Choroid plexus epithelial cell (primary cell): Measurements from ENCODE around the gene STKLD1.
"Not testable (repeated sequence)": the region's sequence is repeated elsewhere in the genome, so short reads cannot be mapped to it uniquely, and the experiment has no call there.

Experiments used
- DNase-seq: peaks from one replicate; pipeline ENCODE4 v3.0.0-alpha.2; 2010; ENCODE audit warnings: low read depth
- H3K4me3 ChIP-seq: 2 replicates; pipeline ENCODE4 v1.5.1; 2011; ENCODE audit warnings: low read depth, mild to moderate bottlenecking, control low read depth, low read length, moderate library complexity
- TF ChIP-seq, protein P1 (sequence below): conservative IDR thresholded peaks from 2 replicates; pipeline ENCODE4 v1.5.1; 2011; ENCODE audit warnings: low read depth, mild to moderate bottlenecking, control low read depth, inconsistent platforms, low read length, moderate library complexity

Gene STKLD1

DNA sequence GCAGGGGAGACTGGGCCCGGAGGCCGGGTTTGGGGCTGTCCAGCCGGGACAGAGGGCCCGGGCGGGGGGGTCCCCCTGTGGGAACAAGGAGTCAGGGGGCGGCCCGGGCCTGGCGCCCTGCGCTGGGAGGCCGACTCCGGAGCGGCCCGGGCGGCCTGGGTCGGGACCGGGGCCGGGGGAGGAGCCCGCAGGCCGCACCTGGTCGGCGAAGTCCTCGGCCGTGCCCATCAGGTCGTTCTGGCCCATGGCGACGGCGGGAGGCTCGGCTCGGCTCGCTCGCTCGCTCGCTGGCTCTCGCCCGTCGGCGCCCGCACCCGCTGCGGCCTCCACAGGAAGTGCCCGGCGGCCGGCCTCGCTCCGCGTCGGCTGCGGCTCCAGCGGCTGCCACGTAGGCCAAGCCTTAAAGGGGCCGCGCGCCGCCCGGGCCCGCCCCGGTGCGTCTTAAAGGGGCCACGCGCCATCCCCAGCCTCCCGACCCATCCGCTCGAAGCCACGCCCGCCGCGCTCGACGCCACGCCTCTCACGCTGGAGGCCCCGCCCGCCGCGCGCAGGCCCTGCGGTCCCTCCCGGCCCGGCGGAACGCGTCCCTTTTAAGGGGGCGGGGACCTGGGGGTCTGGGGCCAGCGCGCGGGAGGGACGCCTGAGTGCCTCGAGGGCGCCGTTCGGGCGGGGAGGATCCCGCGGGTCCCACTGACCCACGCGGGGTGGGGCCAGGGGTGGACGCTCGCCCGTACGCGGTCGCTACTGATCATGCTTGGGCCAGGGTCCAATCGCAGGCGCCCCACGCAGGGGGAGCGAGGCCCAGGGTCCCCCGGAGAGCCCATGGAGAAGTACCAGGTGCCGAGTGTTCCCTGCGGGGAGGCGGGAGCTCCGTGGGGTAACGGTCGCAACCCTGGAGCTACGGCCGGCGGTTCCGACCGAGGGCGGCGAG, at the start of gene STKLD1, which contains the start of gene SURF4:
Gene STKLD1 (plus strand): TSS at position 643 of the 931 bp plus-strand sequence. CDS start 108 bp downstream, at position 751.
Gene SURF4 (minus strand): TSS at position 337 of the 931 bp plus-strand sequence. CDS start 91 bp downstream, at position 246.
- peak within 1 kb of the TSS; percentile 83 for H3K4me3 ChIP-seq
- TF ChIP-seq, protein P1, sequence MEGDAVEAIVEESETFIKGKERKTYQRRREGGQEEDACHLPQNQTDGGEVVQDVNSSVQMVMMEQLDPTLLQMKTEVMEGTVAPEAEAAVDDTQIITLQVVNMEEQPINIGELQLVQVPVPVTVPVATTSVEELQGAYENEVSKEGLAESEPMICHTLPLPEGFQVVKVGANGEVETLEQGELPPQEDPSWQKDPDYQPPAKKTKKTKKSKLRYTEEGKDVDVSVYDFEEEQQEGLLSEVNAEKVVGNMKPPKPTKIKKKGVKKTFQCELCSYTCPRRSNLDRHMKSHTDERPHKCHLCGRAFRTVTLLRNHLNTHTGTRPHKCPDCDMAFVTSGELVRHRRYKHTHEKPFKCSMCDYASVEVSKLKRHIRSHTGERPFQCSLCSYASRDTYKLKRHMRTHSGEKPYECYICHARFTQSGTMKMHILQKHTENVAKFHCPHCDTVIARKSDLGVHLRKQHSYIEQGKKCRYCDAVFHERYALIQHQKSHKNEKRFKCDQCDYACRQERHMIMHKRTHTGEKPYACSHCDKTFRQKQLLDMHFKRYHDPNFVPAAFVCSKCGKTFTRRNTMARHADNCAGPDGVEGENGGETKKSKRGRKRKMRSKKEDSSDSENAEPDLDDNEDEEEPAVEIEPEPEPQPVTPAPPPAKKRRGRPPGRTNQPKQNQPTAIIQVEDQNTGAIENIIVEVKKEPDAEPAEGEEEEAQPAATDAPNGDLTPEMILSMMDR, result no peak
- peak; percentile 98 for DNase-seq

DNA sequence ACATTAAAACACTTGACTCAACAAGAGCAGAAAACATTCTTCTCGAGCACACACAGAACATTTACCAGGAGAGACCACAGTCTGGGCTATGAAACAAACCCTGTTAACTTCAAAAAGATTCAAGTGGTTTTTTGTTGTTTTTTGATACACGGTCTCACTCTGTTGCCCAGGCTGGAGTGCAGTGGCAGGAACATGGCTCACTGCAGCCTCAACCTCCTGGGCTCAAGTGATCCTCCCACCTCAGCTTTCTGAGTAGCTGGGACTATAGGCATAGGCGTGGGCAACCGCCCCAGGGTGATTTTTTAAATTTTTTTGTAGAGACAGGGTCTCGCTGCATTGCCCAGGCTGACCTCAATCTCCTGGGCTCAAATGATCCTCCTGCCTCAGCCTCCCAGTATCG, 49.1 kb upstream of the STKLD1 start:
- H3K4me3 ChIP-seq, DNase-seq: not testable (repeated sequence)

DNA sequence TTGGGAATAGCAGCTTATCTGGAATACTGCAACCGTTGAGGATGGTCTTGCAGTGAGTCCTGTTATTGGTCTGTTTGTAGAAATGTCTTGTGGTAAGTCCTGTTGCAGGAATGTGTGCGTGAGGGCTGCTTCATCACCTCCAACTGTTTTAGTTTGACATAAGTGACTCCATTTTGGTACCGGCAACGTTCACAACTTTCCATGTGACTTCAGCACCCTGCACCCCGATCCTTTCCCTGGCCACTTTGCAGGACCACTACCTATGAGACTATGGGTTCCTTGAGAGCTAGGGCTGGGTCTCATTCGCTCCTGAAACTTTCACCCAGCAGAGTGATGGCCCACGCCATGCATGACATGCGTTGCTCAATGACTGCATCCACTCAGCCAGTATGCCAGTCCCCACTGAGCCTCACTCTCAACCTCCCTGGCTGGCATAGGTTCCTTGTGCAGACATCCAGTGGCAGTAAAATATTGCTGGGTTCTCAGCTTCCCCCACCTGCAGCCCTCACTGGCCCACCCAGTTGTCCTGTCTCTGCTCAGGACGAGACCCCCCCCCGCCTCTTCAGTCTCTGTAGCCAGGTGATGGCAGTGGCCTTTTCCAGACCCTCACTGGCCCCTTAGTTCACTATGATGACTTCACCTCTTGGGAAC, 48.2 kb upstream of the STKLD1 start:
- TF ChIP-seq, protein P1, result no peak
- DNase-seq, result no peak
- H3K4me3 ChIP-seq, result no peak overlapping the region

DNA sequence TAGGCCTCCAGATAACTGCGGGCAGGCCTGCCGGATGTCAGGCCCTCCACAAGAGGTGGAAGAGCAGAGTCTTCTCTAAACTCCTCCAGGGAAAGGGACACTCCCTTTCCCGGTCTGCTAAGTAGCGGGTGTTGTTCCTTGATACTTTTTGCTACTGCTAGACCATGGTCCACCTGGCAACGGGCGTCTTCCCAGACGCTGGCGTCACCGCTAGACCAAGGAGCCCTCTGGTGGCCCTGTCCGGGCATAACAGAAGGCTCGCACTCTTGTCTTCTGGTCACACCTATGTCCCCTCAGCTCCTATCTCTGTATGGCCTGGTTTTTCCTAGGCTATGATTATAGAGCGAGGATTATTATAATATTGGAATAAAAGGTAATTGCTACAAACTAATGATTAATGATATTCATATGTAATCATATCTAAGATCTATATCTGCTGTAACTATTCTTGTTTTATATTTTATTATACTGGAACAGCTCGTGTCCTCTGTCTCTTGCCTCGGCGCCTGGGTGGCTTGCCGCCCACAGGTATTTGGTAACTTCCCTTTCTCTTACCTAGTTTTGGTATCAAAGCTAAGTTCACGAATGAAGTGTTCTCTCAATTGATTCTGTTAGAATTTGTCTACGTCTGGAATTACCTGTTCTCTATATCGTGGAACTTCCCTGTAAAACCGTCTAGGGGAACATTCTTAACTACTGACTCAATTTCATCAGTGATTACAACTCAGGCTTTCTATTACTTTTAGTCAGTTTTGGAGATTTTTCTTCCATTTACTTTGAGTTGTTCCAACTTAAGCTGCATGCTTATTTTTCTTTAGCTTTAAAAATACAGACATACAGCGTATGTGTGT, 46.6 kb upstream of the STKLD1 start:
- DNase-seq, result peak; percentile 37
- TF ChIP-seq, protein P1, result peak; percentile 68
- H3K4me3 ChIP-seq, result not testable (repeated sequence)

DNA sequence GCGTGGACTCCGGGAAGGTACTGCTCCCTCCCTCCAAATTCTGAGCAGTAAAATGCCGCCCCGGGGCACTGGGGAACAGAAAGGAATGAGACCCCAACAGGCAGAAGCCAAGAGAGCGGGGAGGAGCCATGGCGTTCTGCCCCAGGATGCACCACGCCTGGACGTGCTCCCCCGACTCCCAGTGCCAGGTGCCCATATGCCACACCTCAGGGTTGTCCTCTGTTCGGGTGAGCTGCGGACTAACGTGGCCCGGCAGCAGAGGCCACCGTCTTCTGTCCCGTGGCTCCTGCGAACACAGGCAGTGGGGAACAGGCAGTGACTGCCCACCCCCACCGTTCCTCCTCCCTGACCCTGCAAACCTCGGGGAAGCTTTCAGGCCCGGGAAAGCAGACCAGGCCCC, 44.9 kb upstream of the STKLD1 start:
- no peak overlapping the region for H3K4me3 ChIP-seq
- TF ChIP-seq, protein P1, result no peak
- DNase-seq, result no peak

DNA sequence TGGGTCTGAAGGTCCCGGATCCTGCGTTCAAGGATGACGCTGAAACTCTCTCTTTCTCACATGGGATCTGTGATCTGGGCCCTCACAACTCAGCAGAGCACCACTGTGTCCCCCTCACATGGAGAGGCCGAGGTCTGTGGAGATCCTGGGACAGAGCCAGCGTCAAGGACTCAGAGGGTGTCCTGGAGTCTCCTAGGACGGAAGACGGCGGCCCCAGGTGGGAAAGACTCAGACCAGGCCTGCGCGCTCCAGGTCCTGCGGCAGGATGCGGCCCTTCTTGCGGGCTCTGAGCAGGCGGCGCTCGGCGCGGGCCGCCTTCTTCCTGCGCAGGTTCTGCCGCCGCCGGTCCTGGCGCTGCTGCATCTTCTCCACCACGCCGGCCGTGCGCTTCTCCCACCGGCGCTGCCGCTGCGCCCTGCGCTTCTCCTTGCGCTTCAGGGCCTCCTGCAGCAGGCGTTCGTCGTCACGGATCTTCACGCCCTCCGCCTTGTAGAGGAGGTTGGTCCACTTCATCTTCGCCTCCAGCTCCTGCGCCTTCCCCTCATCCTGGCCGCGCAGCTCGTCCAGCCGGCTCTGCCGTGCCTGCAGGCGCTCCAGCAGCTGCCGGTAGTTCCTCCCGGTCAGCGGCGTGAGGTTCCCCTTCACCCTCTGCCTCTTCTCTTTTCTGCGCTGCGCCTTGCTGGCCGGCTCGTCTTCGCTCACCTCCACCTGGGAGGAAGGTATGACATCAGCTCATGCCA, 44.4 kb upstream of the STKLD1 start:
- DNase-seq, result no peak
- TF ChIP-seq, protein P1, result no peak
- no peak overlapping the region for H3K4me3 ChIP-seq
